ENCODE measurements around the gene HS3ST3B1.

The HS3ST3B1 gene

DNA sequence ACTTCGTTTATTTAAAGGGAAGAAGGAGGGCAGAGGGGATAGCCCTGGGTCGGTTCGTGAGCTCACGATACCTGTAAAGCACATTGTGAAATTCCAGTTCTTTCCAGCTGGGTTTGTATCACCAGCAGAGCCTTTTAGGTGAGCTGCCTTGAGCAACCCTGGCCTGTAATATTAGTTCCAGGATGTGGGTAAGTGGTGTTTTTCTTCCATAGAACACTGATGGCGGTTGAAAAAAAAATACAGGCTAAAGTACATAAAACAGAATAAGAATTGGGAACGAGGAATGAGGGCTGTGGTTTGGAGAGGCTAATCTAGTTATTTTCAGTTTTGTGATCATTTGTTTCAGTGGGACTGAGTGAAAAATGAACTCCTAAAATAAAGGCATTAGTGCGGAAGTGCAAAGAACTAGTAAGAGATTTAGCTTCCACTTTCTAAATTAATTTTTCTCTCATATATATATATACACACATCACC lies 20.6 kb downstream of the HS3ST3B1 start:
- no peak for DNase-seq (ENCODE audit: low spot score)

DNA sequence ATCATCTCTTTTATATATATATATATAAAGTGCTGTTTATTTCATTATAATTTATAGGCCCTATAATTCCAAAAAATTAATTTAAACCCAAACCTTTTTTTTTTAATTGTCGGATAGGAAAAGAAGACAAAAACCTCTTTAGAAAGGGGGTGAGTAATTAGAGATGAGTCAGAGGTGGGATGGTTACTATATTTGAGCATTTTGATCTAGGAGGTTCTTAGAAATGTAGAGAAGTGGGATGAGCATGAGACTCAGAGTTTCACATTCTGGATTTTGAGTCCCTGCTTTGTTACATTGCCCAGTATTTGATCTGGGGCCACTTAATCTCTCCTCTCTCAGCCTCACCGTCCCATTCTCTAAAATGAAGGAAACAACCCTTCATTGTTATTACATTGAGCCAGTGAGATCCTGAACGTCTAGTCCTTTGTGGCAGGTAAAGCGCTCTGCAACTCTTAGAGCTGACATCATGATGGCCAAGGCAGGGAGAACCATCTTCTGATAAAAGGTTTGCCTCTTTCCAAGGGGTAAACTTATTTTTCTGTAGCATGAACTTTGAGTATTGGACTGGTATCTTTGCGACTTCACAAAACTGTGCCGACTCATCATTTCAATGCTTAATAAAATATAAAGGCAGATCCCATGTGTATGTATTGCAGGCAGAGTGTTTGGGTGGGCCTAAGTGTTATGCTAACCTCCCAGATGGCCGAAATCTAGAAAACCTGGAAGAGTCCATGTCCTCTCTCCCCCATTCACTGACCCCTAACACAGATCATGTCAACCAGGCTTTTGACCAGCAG lies 21.3 kb downstream of the HS3ST3B1 start:
- DNase-seq (ENCODE audit: low spot score) = no peak

- no peak for DNase-seq (ENCODE audit: low spot score)
Observed at GRCh38 chr17:14323522-14323981, 22.7 kb downstream of the HS3ST3B1 start.

GRCh38 chr17:14325618-14326167 lies 24.8 kb downstream of the HS3ST3B1 start:
- no peak for DNase-seq (ENCODE audit: low spot score)

DNA sequence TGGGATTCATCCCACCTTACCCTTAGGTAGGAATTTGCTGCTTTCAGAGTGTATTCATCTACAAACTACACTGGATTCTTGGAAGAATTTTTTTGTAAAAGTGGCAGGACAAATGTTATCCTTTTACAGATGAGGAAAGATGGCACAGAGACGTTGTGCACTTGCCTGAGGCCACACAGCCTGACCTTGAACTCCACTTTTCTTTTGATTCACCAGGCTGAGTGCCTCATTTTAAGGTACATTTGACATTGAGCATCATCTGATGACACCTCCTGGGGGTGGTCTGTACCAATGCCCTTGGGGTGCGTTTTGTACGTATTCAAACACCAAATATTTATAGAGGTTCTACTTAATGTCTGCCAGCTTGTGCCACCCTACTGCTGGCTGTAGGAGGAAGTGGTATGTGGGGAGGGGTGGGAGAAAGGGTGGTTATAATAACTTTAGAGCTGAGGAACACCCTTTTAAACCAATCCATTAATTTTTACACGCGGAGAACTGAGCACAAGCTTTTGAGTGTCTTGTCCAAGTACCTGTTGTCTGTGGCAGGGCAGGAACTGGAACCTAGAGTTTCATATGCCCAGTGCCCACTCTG lies 29.1 kb downstream of the HS3ST3B1 start:
- no peak for DNase-seq (ENCODE audit: low spot score)

GRCh38 chr17:14330492-14330962 lies 29.6 kb downstream of the HS3ST3B1 start:
- no peak for DNase-seq (ENCODE audit: low spot score)

GRCh38 chr17:14331225-14331981 lies 30.5 kb downstream of the HS3ST3B1 start:
- DNase-seq (ENCODE audit: low spot score) = no peak

DNA sequence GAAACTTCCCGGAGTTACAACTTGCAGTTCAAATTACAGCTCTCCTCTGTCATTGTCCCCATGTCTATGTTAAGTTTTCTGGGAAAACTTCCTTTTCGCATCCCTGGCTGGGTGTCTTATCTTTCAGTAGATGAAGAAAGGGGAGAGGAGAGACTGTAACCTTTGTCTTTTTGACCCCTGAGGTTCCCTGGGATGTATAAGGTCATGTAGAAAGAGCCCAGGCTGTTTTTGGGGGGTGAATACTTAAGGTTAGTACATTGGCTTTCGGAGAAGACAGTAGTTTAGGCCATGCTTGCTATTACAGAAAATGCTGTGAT lies 31.1 kb downstream of the HS3ST3B1 start:
- no peak for DNase-seq (ENCODE audit: low spot score)

- DNase-seq (ENCODE audit: low spot score) = no peak
Observed at GRCh38 chr17:14332331-14332730, 31.4 kb downstream of the HS3ST3B1 start.

- no peak for DNase-seq (ENCODE audit: low spot score)
Observed at GRCh38 chr17:14333506-14333905, 32.6 kb downstream of the HS3ST3B1 start.

DNA sequence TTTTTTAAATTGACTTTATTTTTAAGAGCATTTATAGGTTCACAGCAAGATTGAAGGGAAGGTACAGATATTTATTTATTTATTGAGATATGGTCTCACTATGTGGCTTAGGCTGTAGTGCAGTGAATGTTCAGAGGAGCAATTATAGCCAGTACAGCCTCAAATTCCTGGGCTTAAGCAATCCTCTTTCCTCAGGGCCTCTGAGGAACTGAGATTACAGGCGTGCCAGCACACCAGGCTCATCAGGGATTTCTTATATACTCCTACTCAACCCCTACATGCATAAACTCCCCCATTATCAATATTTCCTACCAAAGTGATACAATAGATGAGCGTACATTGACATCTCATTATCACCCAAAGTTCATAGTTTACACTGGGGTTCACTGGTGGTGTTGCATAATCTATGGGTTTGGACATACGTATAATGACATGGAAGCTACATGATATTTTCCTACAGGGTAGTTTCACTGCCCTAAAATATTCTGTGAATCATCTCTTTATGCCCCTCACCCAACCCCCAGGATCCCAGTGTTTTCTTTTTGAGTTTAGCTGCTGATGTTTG lies 33.5 kb downstream of the HS3ST3B1 start:
- no peak for DNase-seq (ENCODE audit: low spot score)

DNA sequence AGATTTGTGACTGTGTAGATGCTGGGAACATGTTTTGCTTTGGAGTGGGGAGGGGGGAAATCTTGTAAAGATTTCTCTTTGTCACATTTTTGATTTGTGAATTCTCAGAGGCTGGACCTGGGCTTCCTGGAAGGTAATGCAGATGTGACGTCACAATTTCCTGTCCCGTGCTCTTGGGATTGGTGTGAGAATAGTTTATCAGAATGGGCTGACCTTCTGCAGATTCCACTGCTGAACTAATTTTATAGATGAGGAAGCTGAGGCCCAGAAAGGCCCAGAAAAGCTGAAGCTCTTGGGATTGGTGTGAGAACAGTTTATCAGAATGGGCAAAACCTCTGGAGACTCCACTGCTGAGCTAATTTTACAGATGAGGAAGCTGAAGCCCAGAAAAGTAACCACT lies 34.0 kb downstream of the HS3ST3B1 start:
- no peak for DNase-seq (ENCODE audit: low spot score)

GRCh38 chr17:14336418-14336817 lies 35.5 kb downstream of the HS3ST3B1 start:
- no peak for DNase-seq (ENCODE audit: low spot score)

DNA sequence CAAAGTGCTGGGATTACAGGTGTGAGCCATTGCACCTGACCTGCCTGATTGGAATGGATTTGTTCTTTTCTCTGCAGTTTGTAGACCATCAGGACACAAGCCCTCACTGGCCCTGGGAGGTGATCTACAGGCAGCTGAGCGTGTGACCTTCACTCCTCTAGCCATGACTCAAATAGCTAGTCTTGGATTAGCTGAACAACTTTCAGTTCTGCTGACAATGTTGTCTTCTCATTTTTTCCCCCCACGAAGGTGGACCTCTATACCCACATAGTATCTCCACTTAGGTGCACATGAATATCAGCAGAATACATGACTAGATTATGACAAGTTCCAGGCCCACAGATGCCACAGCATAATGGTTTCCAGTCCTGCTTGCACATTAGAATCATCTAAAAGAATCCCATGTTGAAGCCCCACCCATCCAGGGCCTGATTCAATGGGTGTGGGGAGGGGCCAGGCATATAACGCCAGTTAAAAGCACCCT lies 36.8 kb downstream of the HS3ST3B1 start:
- no peak for DNase-seq (ENCODE audit: low spot score)

DNA sequence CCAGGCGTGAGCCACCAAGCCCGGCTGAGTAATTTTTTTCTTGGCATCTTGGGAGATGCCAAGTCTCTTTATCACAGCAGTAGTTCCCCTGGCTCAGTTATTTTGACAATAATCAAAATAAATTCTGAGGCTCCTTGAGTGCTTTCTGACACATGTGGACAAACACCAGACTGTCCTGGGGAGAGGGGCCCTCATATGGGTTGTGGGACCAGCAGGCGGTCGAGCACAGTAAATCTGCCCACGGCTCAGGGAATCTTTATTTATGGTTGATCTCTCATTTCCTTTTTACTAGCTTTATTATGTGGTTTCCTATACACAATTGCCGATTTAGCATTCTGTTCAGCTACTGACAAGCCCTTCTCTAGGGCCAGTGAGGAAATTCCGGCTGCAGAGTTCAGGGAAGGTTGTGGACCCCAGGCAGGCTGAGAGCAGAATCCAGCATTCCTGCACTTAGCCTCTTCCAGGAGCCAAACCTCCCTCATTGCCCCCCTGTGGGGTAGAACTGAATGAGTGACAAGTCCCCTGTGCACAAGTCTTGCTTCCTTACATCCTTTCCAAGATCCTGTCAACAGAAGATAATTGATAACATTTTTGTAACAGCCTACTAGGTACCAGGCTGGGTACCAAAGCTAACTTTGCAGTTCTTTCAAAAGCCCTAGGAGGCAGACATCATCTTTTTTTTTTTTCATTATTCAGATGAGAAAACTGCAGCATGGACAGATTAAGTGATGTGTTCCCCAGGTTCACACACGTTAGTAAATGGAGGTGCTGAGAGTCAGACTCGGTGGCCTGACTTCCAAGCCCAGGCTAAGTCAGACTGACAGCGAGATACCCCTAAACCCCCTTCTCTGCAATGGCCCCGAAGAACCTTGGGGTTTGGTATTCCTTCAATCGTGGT lies 40.2 kb downstream of the HS3ST3B1 start:
- no peak for DNase-seq (ENCODE audit: low spot score)

- no peak for DNase-seq (ENCODE audit: low spot score)
Observed at GRCh38 chr17:14341866-14342265, 41.0 kb downstream of the HS3ST3B1 start.

DNA sequence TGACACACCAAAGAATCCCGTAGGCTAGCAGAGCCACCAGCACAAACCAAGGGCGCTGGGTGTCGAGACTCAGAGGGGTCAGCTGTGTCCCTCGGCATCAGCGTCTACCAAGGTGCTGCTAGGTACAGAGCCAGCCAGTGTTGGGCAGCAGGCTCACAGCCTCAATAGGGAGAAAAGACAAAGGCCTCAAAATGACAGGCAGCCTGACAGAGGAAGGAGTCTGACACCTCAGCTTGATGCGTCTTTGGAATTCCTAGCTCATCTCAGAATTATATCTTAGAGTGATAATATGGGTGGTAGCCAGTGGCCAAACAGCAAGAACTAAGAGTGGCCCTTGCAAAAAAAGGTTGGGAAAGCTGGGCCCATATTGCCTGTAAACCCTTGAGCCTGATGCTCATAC lies 45.9 kb downstream of the HS3ST3B1 start:
- no peak for DNase-seq (ENCODE audit: low spot score)

DNA sequence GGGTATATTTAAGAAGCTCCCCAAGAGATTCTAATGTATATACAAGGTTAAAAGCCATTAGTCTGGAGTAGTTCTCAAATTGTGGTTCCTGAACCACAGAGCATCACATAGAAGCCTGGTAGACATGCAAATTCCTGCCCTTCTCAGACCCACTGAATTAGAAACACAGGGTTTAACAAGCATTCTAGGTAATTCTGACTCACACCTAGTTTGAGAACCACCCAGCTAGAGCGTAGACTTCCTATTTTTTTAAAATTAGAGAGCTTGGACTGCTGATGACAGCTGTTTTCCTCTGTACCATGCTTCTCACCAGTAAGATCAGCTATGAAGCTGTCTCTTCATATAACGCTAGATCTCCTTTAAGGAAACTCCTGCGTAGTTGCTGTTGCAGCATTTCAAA lies 50.6 kb downstream of the HS3ST3B1 start:
- no peak for DNase-seq (ENCODE audit: low spot score)

DNA sequence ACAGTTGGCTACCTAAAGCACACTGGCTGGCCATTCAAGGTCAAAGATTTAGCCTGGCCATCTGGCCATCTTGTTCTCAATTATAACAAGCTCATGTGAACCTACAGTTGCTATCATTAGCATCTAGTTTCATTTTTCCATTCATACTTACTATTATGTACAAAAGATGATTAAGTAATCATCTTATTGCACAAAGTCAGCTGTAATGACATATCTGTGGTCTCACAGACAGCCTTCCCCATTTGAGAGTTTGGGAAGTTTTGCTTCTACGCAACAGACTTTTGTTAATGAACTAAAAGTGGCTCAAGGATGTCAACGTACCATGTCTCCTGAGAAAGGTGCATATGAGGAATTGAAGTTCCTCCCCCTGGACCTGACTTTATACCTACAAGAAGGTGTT lies 51.3 kb downstream of the HS3ST3B1 start:
- DNase-seq (ENCODE audit: low spot score) = no peak

- DNase-seq (ENCODE audit: low spot score) = no peak
Observed at GRCh38 chr17:14353861-14354474, 53.1 kb downstream of the HS3ST3B1 start.

DNA sequence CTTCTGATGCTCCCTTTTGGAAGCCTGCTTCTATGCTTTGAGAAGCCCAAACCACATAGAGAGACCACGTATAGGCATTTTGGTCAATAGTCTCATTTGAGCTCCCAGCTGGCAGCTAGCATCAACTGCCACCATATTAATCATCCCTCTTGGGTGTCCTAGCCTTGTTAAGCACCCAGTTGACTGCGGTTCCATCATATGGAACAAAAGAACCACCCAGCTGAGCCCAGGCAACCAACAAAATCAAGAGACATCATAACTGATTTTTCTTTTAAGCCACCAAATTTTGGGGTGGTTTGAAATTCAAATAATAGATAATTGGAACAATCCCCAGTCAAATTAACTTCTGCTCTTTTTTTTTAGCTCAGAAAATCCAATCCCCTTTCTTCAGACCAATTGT lies 53.9 kb downstream of the HS3ST3B1 start:
- DNase-seq (ENCODE audit: low spot score) = no peak

Data from kidney capillary endothelial cell (primary cell).